DMS79 (cell line): ENCODE measurements around the gene TRIM69.

ENCODE experiments used
- DNase-seq: peaks from one replicate; lab custom pipeline; 2025; lab: John Stamatoyannopoulos, UW

Gene TRIM69

GRCh38 chr15:44808557-44808956 is 72.2 kb downstream of the TRIM69 start:
- no peak for DNase-seq

GRCh38 chr15:44810237-44810636 is 73.9 kb downstream of the TRIM69 start:
- DNase-seq = no peak

- no peak for DNase-seq
Measured at GRCh38 chr15:44811337-44811736, 75.0 kb downstream of the TRIM69 start.

GRCh38 chr15:44812029-44812517 is 75.7 kb downstream of the TRIM69 start:
- peak; percentile 91 for DNase-seq

GRCh38 chr15:44813231-44813630 is 76.9 kb downstream of the TRIM69 start:
- DNase-seq = no peak
